SK-N-SH treated with all-trans-retinoic acid at 6 μM for 48 hours (cell line): ENCODE measurements around the gene PRKAG1.

Experiments
- ATAC-seq: fragments of 200-7000 bp; cut with Tn5 transposase; 3 replicates; pipeline ENCODE4 v1.9.1; 2020; ENCODE audit warnings: mild to moderate bottlenecking, moderate library complexity
- ARNTL ChIP-seq: fragments of 450-650 bp; formaldehyde crosslinking; IDR thresholded peaks from 2 replicates; pipeline ENCODE4 v1.5.0; 2020; ENCODE audit warnings: low read depth, mild to moderate bottlenecking, moderate library complexity, borderline replicate concordance
- BACH2 ChIP-seq: fragments of 250-450 bp; sonication (Bioruptor Pico); IDR thresholded peaks from 2 replicates; pipeline ENCODE4 v1.9.0; 2021; ENCODE audit warnings: mild to moderate bottlenecking, borderline replicate concordance
- CREB5 ChIP-seq: fragments of 250-450 bp; sonication (Bioruptor Pico); IDR thresholded peaks from 2 replicates; pipeline ENCODE4 v1.5.1; 2020; ENCODE audit warnings: low read depth, mild to moderate bottlenecking, moderate library complexity
- CSDC2 ChIP-seq: fragments of 250-450 bp; sonication (Bioruptor Pico); IDR thresholded peaks from 2 replicates; pipeline ENCODE4 v1.5.0; 2020; ENCODE audit warnings: mild to moderate bottlenecking, moderate library complexity
- CSRNP3 ChIP-seq: fragments of 250-450 bp; sonication (Bioruptor Pico); IDR thresholded peaks from 2 replicates; pipeline ENCODE4 v1.5.1; 2021; ENCODE audit warnings: mild to moderate bottlenecking, moderate library complexity
- ESRRG ChIP-seq: fragments of 250-450 bp; sonication (Bioruptor Pico); IDR thresholded peaks from 2 replicates; pipeline ENCODE4 v1.6.1; 2021; ENCODE audit warnings: mild to moderate bottlenecking
- GLIS3 ChIP-seq: fragments of 250-450 bp; sonication (Bioruptor Pico); IDR thresholded peaks from 2 replicates; pipeline ENCODE4 v1.5.0; 2020; ENCODE audit warnings: mild to moderate bottlenecking, moderate library complexity
- ISL1 ChIP-seq: fragments of 250-450 bp; sonication (Bioruptor Pico); IDR thresholded peaks from 2 replicates; pipeline ENCODE4 v2.1.2; 2022; ENCODE audit warnings: mild to moderate bottlenecking, moderate library complexity
- OSR1 ChIP-seq: fragments of 250-450 bp; sonication (Bioruptor Pico); IDR thresholded peaks from 2 replicates; pipeline ENCODE4 v1.8.0; 2022; ENCODE audit warnings: moderate library complexity, mild to moderate bottlenecking, inconsistent platforms
- PATZ1 ChIP-seq: fragments of 250-450 bp; sonication (Bioruptor Pico); IDR thresholded peaks from 2 replicates; pipeline ENCODE4 v1.8.0; 2020; ENCODE audit warnings: mild to moderate bottlenecking, moderate library complexity, borderline replicate concordance
- PPARA ChIP-seq: fragments of 250-450 bp; sonication (Bioruptor Pico); IDR thresholded peaks from 2 replicates; pipeline ENCODE4 v1.5.0; 2020; ENCODE audit warnings: mild to moderate bottlenecking, borderline replicate concordance
- RARB ChIP-seq: fragments of 250-450 bp; sonication (Bioruptor Pico); IDR thresholded peaks from 2 replicates; pipeline ENCODE4 v1.8.0; 2021; ENCODE audit warnings: mild to moderate bottlenecking, moderate library complexity
- SNAI2 ChIP-seq: fragments of 250-450 bp; sonication (Bioruptor Pico); IDR thresholded peaks from 2 replicates; pipeline ENCODE4 v1.5.0; 2020; ENCODE audit warnings: mild to moderate bottlenecking, moderate library complexity
- TCF4 ChIP-seq: fragments of 250-450 bp; sonication (Bioruptor Pico); IDR thresholded peaks from 2 replicates; pipeline ENCODE4 v1.8.0; 2021; ENCODE audit warnings: mild to moderate bottlenecking, moderate library complexity, borderline replicate concordance
- TSHZ2 ChIP-seq: fragments of 250-450 bp; sonication (Bioruptor Pico); IDR thresholded peaks from 2 replicates; pipeline ENCODE4 v1.5.0; 2020; ENCODE audit warnings: mild to moderate bottlenecking, moderate library complexity
- ZC3H10 ChIP-seq: fragments of 250-450 bp; sonication (Bioruptor Pico); IDR thresholded peaks from 2 replicates; pipeline ENCODE4 v1.5.1; 2021; ENCODE audit warnings: mild to moderate bottlenecking, moderate library complexity
- ZFP3 ChIP-seq: fragments of 250-450 bp; sonication (Bioruptor Pico); IDR thresholded peaks from 2 replicates; pipeline ENCODE4 v1.5.0; 2020; ENCODE audit warnings: mild to moderate bottlenecking, moderate library complexity
- ZFP30 ChIP-seq: fragments of 450-650 bp; formaldehyde crosslinking; IDR thresholded peaks from 2 replicates; pipeline ENCODE4 v1.5.0; 2022; ENCODE audit warnings: mild to moderate bottlenecking, moderate library complexity
- ZNF565 ChIP-seq: fragments of 450-650 bp; formaldehyde crosslinking; conservative IDR thresholded peaks from 2 replicates; pipeline ENCODE4 v1.5.0; 2020; ENCODE audit warnings: low read depth, mild to moderate bottlenecking, moderate library complexity
- ZNF70 ChIP-seq: fragments of 450-650 bp; formaldehyde crosslinking; IDR thresholded peaks from 2 replicates; pipeline ENCODE4 v1.5.0; 2020; ENCODE audit warnings: mild to moderate bottlenecking, moderate library complexity
- ZNF8 ChIP-seq: fragments of 450-650 bp; formaldehyde crosslinking; IDR thresholded peaks from 2 replicates; pipeline ENCODE4 v1.5.0; 2020; ENCODE audit warnings: mild to moderate bottlenecking, moderate library complexity

PRKAG1 gene

GRCh38 chr12:48986720-48987291 is 31.8 kb downstream of the PRKAG1 start:
- TF ChIP-seq ZNF70 (CRISPR knock-in tag) (no peak), PATZ1 (CRISPR knock-in tag) (no peak), ZFP3 (CRISPR knock-in tag) (no peak), CREB5 (CRISPR knock-in tag) (no peak), ZNF565 (CRISPR knock-in tag) (no peak), TSHZ2 (CRISPR knock-in tag) (no peak), PPARA (CRISPR knock-in tag) (no peak), SNAI2 (CRISPR knock-in tag) (no peak), BACH2 (CRISPR knock-in tag) (no peak)
- ATAC-seq: no peak

GRCh38 chr12:48985901-48986300 is 32.7 kb downstream of the PRKAG1 start:
- no peak for ATAC-seq
- TF ChIP-seq ZFP30 (CRISPR knock-in tag) (no peak), ARNTL (CRISPR knock-in tag) (no peak), PPARA (CRISPR knock-in tag) (no peak), RARB (CRISPR knock-in tag) (no peak), BACH2 (CRISPR knock-in tag) (no peak), ESRRG (CRISPR knock-in tag) (no peak), PATZ1 (CRISPR knock-in tag) (no peak), OSR1 (CRISPR knock-in tag) (no peak), ZFP3 (CRISPR knock-in tag) (no peak), TCF4 (CRISPR knock-in tag) (no peak), CREB5 (CRISPR knock-in tag) (no peak)

- no peak for ATAC-seq
- TF ChIP-seq RARB (CRISPR knock-in tag) (no peak), ZC3H10 (CRISPR knock-in tag) (no peak), SNAI2 (CRISPR knock-in tag) (no peak), CSDC2 (CRISPR knock-in tag) (no peak), TSHZ2 (CRISPR knock-in tag) (no peak), ZFP3 (CRISPR knock-in tag) (no peak), ZFP30 (CRISPR knock-in tag) (no peak), ISL1 (CRISPR knock-in tag) (no peak), GLIS3 (CRISPR knock-in tag) (no peak), OSR1 (CRISPR knock-in tag) (no peak), CSRNP3 (CRISPR knock-in tag) (no peak), PATZ1 (CRISPR knock-in tag) (no peak), ARNTL (CRISPR knock-in tag) (no peak), ZNF8 (CRISPR knock-in tag) (no peak)
These were observed 33.1 kb downstream of the PRKAG1 start for GRCh38 chr12:48985475-48985897.
